Stomach (tissue), 9 donors: Measurements from ENCODE around the gene ZFPM1. TPM values are rescaled to one million over a fixed set of nuclear protein-coding genes. Genes with fewer than 3 reads are reported as not detected.

Experiments used
- DNase-seq, 2 donors: peaks; one replicate each; pipeline versions ENCODE4 v3.0.0 to v3.0.0-alpha.2; 2013 to 2019
- H3K27ac ChIP-seq, 5 donors: fragments of 200-600 bp in 4 of 5; sonication (generic) in 4 of 5; one replicate each; pipeline ENCODE4 v1.5.1; 2013 to 2019; ENCODE audit warnings: mild to moderate bottlenecking in 1 of 5, moderate library complexity in 1 of 5
- H3K27me3 ChIP-seq, 3 donors: fragments of 200-600 bp; sonication (generic); one replicate each; pipeline ENCODE4 v1.5.1; 2017 to 2019; ENCODE audit warnings: mixed run types in 1 of 3
- H3K36me3 ChIP-seq, 4 donors: fragments of 200-600 bp; sonication (generic); 1 replicate in 3 of 4; 2 replicates in 1 of 4; pipeline ENCODE4 v1.5.1; 2016 to 2019
- H3K4me1 ChIP-seq, 4 donors: fragments of 200-600 bp; sonication (generic); one replicate each; pipeline ENCODE4 v1.5.1; 2016 to 2019
- H3K4me3 ChIP-seq, 4 donors: fragments of 200-600 bp; sonication (generic) in 3 of 4; one replicate each; pipeline ENCODE4 v1.5.1; 2016 to 2019; ENCODE audit warnings: mild to moderate bottlenecking in 1 of 4
- H3K9me3 ChIP-seq, 4 donors: fragments of 200-600 bp; sonication (generic); one replicate each; pipeline ENCODE4 v1.5.1; 2016 to 2019
- EP300 ChIP-seq: sonication (generic); formaldehyde crosslinking; IDR thresholded peaks from one replicate; pipeline ENCODE4 v1.6.1; 2017; ENCODE audit warnings: antibody characterized with exemption
- POLR2A ChIP-seq, 4 donors: fragments of 450-650 bp; IDR thresholded peaks; one replicate each; pipeline ENCODE4 v1.6.1; 2016; ENCODE audit warnings: antibody characterized with exemption in 4 of 4, control low read depth in 2 of 4, mild to moderate bottlenecking in 1 of 4, moderate library complexity in 1 of 4
- POLR2AphosphoS5 ChIP-seq, 3 donors: sonication (generic); formaldehyde crosslinking; IDR thresholded peaks; one replicate each; pipeline ENCODE4 v1.6.1; 2016; ENCODE audit warnings: antibody characterized with exemption in 3 of 3
- WGBS, 5 donors: extraction: QIAGEN DNeasy Blood & Tissue Kit in 3 of 5; methylation state at CpG; one replicate each; pipeline versions ENCODE4 v1.1.5 to v1.1.7; 2013 to 2018; 5-methylcytosine and 5-hydroxymethylcytosine counted together
- intact Hi-C: fragments of 100-400 bp; cut with DNase I; formaldehyde crosslinking; loops from one replicate; pipeline ENCODE4 v1.15.1; 2023; ENCODE audit warnings: low total_unique reads
- polyA plus RNA-seq, 3 donors: library from polyadenylated mRNA; stranded (reverse); fragments of 200-250 nt; gene quantifications; one replicate each; pipeline ENCODE4 v1.2.3, GENCODE V29; 2013
- total RNA-seq, 5 donors: library from RNA; depleted of rRNA; stranded (reverse); fragments of >200 nt; gene quantifications; one replicate each; pipeline versions ENCODE4 v1.1.0 to v1.2.3, GENCODE V29; 2014 to 2016
- TF ChIP-seq, protein P1 (sequence below), 7 experiments: fragments of 450-650 bp in 4 of 7; fragments of 200-600 bp in 3 of 7; sonication (generic) in 3 of 7; IDR thresholded peaks; one replicate each; pipeline ENCODE4 v1.5.1; 2016 to 2019; ENCODE audit warnings: antibody characterized with exemption in 7 of 7, control low read depth in 2 of 7, mild to moderate bottlenecking in 1 of 7
- donor health status: healthy with polysubstance abuse.
- donor health status: Bipolar disorder and iron deficiency.
- donor health status: healthy.

Gene ZFPM1
- total and polyA plus RNA-seq, 8 donors = 3.9 to 85.7 (median 12.9) TPM

DNA sequence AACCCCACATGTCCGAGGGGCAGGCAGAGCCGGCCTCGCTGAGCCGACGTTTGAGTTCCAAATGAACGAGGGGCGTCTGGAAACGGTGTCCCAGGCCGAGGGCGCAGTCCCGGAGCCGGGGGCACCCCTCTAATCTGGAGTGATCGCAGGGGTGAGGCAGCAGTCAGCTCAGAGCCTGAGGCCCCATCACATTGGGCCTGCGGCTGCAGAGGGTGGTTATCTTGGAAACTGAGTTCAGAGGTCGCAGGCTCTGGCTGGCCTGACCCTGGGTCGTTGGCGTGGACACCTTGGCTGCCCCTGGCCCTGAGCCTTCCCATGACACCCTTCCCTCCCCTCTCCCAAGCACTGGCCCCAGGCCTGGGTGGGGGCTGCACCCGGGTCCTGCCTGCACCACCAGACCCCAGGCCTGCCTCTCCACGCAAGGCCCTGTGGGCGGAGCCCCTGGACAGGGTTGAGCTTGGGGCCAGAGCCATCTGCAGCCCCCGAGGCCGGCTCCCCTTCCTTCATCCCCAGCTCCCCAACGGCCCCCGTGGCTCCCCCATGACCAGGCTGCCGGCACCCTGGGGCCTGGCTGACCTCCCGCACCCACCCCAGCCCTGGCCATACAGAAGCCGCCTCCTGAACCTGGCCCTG, 45.6 kb downstream of the ZFPM1 start:
- intact Hi-C loops = no loop called here
- no peaks in the 10 kb centered on the region for H3K9me3 ChIP-seq
- no peak overlapping the region for H3K4me3 ChIP-seq
- peaks cover 0 to 21% (median 2%) of the 10 kb centered on the region in 4 donors for H3K36me3 ChIP-seq
- TF ChIP-seq, protein P1, sequence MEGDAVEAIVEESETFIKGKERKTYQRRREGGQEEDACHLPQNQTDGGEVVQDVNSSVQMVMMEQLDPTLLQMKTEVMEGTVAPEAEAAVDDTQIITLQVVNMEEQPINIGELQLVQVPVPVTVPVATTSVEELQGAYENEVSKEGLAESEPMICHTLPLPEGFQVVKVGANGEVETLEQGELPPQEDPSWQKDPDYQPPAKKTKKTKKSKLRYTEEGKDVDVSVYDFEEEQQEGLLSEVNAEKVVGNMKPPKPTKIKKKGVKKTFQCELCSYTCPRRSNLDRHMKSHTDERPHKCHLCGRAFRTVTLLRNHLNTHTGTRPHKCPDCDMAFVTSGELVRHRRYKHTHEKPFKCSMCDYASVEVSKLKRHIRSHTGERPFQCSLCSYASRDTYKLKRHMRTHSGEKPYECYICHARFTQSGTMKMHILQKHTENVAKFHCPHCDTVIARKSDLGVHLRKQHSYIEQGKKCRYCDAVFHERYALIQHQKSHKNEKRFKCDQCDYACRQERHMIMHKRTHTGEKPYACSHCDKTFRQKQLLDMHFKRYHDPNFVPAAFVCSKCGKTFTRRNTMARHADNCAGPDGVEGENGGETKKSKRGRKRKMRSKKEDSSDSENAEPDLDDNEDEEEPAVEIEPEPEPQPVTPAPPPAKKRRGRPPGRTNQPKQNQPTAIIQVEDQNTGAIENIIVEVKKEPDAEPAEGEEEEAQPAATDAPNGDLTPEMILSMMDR (IDR thresholded peaks at IDR 0.05) = no peak
- no peak for TF ChIP-seq POLR2A (IDR thresholded peaks at IDR 0.05)
- H3K27me3 ChIP-seq = peaks cover 0 to 32% (median 0%) of the 10 kb centered on the region in 3 donors
- H3K4me1 ChIP-seq = peaks cover 46 to 69% (median 62%) of the 10 kb centered on the region in 4 donors
- WGBS, 5 donors = 48 to 78% (median 60%) methylated on average over 22 to 27 of the region's 27 CpGs
- DNase-seq = no peak
- H3K27ac ChIP-seq = peak overlapping the region; percentile 63 to 88 (median 85)

DNA sequence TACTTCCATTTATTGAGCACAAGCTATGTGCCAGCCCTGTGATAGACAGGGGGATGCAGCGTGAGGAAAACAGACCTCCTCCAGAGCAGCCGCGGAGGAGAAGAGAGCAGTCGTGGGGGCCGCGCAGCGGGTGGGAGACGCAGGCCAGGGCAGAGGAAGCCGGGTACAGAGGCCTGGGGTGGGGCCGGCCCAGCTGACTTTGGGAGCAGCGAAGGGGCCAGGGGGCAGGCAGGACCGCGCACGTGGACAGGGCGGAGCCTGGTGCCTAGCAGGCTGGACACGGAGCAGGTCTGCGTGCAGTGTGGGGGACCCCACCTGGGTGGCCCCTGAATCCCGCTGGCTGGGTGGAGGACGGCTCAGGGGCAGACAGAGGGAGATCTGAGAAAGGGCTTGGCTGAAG, 46.2 kb downstream of the ZFPM1 start:
- Histone ChIP-seq H3K4me1 (peaks cover 52 to 75% (median 68%) of the 10 kb centered on the region in 4 donors), H3K4me3 (peak overlapping the region in 1 of 4 donors; percentile 13), H3K27me3 (peaks cover 0 to 32% (median 0%) of the 10 kb centered on the region in 3 donors), H3K27ac (peak overlapping the region; percentile 63 to 88 (median 85)), H3K9me3 (no peaks in the 10 kb centered on the region), H3K36me3 (peaks cover 0 to 15% (median 1%) of the 10 kb centered on the region in 4 donors)
- intact Hi-C loops = no loop called here
- peak in 1 of 2 donors; percentile 60 for DNase-seq
- WGBS, 5 donors = 27 to 59% (median 48%) methylated on average over 7 to 19 of the region's 19 CpGs
- TF ChIP-seq POLR2A (IDR thresholded peaks at IDR 0.05) (no peak), POLR2AphosphoS5 (IDR thresholded peaks at IDR 0.05) (no peak)
- TF ChIP-seq, protein P1 (IDR thresholded peaks at IDR 0.05) = no peak

DNA sequence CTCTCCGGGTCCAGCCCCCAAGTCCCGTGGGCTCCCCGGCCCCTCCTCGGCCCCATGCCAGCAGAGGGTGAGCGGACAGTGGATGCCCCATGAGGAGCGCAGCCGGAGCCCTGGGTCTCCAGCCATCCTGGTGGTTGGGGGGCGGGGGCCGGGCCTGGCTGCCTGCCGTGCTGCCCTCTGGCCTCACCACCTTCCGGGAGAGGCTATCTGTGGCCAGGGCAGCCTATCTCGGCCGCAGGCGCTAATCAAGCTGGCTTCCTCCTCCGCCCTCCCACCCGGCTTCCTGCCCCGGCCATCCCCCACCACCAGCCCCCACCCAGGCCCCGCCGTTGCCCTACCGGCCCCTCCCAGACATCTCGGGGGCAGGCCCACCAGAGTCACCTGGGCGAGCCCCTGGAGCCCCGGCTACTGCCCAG, 46.8 kb downstream of the ZFPM1 start:
- Histone ChIP-seq H3K4me1 (peaks cover 57 to 81% (median 74%) of the 10 kb centered on the region in 4 donors), H3K9me3 (no peaks in the 10 kb centered on the region), H3K27ac (peak overlapping the region; percentile 63 to 88 (median 85)), H3K4me3 (peak overlapping the region in 2 of 4 donors; percentile 1 to 13), H3K27me3 (peaks cover 0 to 32% (median 0%) of the 10 kb centered on the region in 3 donors), H3K36me3 (peaks cover 0 to 9% (median 0%) of the 10 kb centered on the region in 4 donors)
- peak; percentile 66 to 70 for DNase-seq
- TF ChIP-seq POLR2AphosphoS5 (IDR thresholded peaks at IDR 0.05) (peak in 2 of 3 donors; percentile 16 to 26), POLR2A (IDR thresholded peaks at IDR 0.05) (no peak)
- intact Hi-C loops = no loop called here
- 17 to 36% (median 19%) methylated on average over 6 to 23 of the region's 23 CpGs for WGBS, 5 donors

DNA sequence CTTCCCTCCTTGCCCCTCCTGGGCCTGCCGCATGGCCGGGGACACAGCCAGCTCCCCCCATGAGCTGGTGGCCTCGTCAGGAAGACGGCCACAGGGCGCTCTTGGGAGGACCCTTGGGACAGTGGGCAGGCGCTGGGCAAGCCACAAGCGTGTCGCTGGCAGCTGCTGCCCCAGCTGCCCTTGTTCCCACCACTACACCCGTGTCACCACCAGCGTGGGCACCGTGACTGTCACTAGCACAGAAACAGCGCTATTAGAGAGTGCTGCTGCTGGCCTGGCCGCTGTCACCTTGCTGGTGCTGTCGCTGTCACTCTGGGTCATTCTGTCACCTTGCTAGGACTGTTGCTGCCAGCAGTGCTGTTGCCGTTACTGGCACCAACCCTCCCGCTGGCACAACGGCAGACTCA, 47.2 kb downstream of the ZFPM1 start:
- Histone ChIP-seq H3K4me1 (peaks cover 62 to 85% (median 78%) of the 10 kb centered on the region in 4 donors), H3K4me3 (peak overlapping the region in 2 of 4 donors; percentile 1 to 13), H3K27ac (peak overlapping the region; percentile 63 to 88 (median 85)), H3K9me3 (no peaks in the 10 kb centered on the region), H3K27me3 (peaks cover 0 to 32% (median 0%) of the 10 kb centered on the region in 3 donors), H3K36me3 (peaks cover 0 to 5% (median 0%) of the 10 kb centered on the region in 4 donors)
- DNase-seq = peak in 1 of 2 donors; percentile 74
- TF ChIP-seq POLR2AphosphoS5 (IDR thresholded peaks at IDR 0.05) = peak in 1 of 3 donors; percentile 15
- TF ChIP-seq EP300 = no peak
- WGBS, 5 donors = 28 to 82% (median 53%) methylated on average over 3 to 17 of the region's 17 CpGs
- intact Hi-C loops = no loop called here

DNA sequence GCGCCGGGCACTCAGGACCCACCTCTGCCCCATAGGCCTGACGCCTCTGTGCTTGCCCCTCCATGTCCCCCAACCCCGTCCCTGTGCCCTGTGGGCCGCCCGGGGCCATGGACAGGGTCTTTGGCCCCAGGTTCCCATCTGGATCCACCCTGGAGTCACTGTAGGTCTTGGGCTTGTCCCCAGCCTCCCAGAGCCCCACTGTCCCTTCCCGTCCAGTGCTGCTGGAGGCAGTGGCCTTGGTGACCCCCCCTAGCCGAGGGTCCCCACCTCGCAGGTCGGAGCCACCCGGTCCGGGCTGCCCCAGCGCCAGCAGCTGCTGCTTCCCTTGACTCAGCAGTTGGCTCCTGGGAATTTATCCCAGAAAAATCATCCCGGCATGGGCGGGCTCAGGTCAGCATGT, 49.3 kb downstream of the ZFPM1 start:
- intact Hi-C loops = no loop called here
- H3K4me1 ChIP-seq = peaks cover 67 to 94% (median 88%) of the 10 kb centered on the region in 4 donors
- WGBS, 5 donors = 71 to 89% (median 79%) methylated on average over 11 to 15 of the region's 15 CpGs
- no peaks in the 10 kb centered on the region for H3K9me3 ChIP-seq
- H3K27ac ChIP-seq = peak overlapping the region; percentile 75 to 96 (median 87)
- H3K27me3 ChIP-seq = peaks cover 0 to 31% (median 0%) of the 10 kb centered on the region in 3 donors
- TF ChIP-seq EP300 (no peak), POLR2A (IDR thresholded peaks at IDR 0.05) (no peak), POLR2AphosphoS5 (IDR thresholded peaks at IDR 0.05) (no peak)
- TF ChIP-seq, protein P1 (IDR thresholded peaks at IDR 0.05) = no peak
- no peak for DNase-seq
- H3K4me3 ChIP-seq = no peak overlapping the region
- peaks cover 0 to 11% (median 0%) of the 10 kb centered on the region in 4 donors for H3K36me3 ChIP-seq
